Hepatocyte (in vitro differentiated cells): ENCODE results near the gene S1PR2. TPM values are rescaled to one million over a fixed set of nuclear protein-coding genes. Genes with fewer than 3 reads are reported as not detected.

Experiments
- DNase-seq: peaks from one replicate; pipeline ENCODE4 v3.0.0-alpha.2; 2016; ENCODE audit warnings: low spot score
- H2AFZ ChIP-seq: fragments of 200-600 bp; sonication (generic); 2 replicates; pipeline ENCODE4 v1.6.0; 2016; ENCODE audit warnings: antibody characterized with exemption, mild to moderate bottlenecking
- H3K27ac ChIP-seq: fragments of 200-600 bp; sonication (generic); 2 replicates; pipeline ENCODE4 v1.5.1; 2016; ENCODE audit warnings: mild to moderate bottlenecking
- H3K27me3 ChIP-seq: fragments of 200-600 bp; sonication (generic); 2 replicates; pipeline ENCODE4 v1.6.1; 2016
- H3K36me3 ChIP-seq: fragments of 200-600 bp; sonication (generic); replicated peaks from 2 replicates; pipeline ENCODE4 v1.5.1; 2016; ENCODE audit warnings: low read depth; ENCODE audit not compliant: insufficient read depth
- H3K4me1 ChIP-seq: fragments of 200-600 bp; sonication (generic); 2 replicates; pipeline ENCODE4 v1.5.1; 2016; ENCODE audit warnings: mild to moderate bottlenecking, moderate library complexity; ENCODE audit not compliant: insufficient read depth
- H3K4me2 ChIP-seq: fragments of 200-600 bp; sonication (generic); 2 replicates; pipeline ENCODE4 v1.6.0; 2016
- H3K4me3 ChIP-seq: fragments of 200-600 bp; sonication (generic); 2 replicates; pipeline ENCODE4 v1.5.1; 2016; ENCODE audit warnings: mild to moderate bottlenecking
- H3K79me2 ChIP-seq: fragments of 200-600 bp; sonication (generic); 2 replicates; pipeline ENCODE4 v1.6.0; 2017; ENCODE audit warnings: mild to moderate bottlenecking
- H3K9me2 ChIP-seq: fragments of 200-600 bp; sonication (generic); replicated peaks from 2 replicates; pipeline ENCODE4 v1.6.0; 2017; ENCODE audit warnings: mild to moderate bottlenecking; ENCODE audit not compliant: insufficient read depth
- H3K9me3 ChIP-seq: fragments of 200-600 bp; sonication (generic); 2 replicates; pipeline ENCODE4 v1.5.1; 2016; ENCODE audit warnings: low read depth, mild to moderate bottlenecking
- H4K20me1 ChIP-seq: fragments of 200-600 bp; sonication (generic); 2 replicates; pipeline ENCODE4 v1.6.0; 2016; ENCODE audit warnings: mild to moderate bottlenecking; ENCODE audit not compliant: insufficient read depth, poor library complexity, severe bottlenecking
- EZH2 ChIP-seq: fragments of 200-600 bp; sonication (generic); IDR thresholded peaks from 2 replicates; pipeline ENCODE4 v1.6.1; 2016; ENCODE audit warnings: antibody characterized with exemption, mild to moderate bottlenecking, borderline replicate concordance
- EZH2phosphoT487 ChIP-seq: fragments of 200-600 bp; sonication (generic); IDR thresholded peaks from one replicate; pipeline ENCODE4 v1.6.1; 2018; ENCODE audit warnings: antibody characterized with exemption, mild to moderate bottlenecking, low read depth, moderate library complexity; ENCODE audit not compliant: unreplicated experiment, severe bottlenecking
- WGBS: methylation state at CpG from one replicate; pipeline ENCODE4 v1.1.6; 2016; ENCODE audit warnings: low lambda C conversion rate; ENCODE audit errors: missing lambda C conversion rate; 5-methylcytosine and 5-hydroxymethylcytosine counted together
- polyA plus RNA-seq: library from polyadenylated mRNA; unstranded; fragments of >200 nt; fragmentation: Nextera tagmentation; extraction: Ambion mirVana; gene quantifications from 2 replicates; pipeline ENCODE4 v1.2.1, GENCODE V29; 2016
- total RNA-seq: library from RNA; depleted of rRNA; stranded (reverse); fragments of >200 nt; gene quantifications from 2 replicates; pipeline ENCODE4 v1.2.3, GENCODE V29; 2014
- TF ChIP-seq, protein P1 (sequence below): fragments of 200-600 bp; sonication (generic); IDR thresholded peaks from 2 replicates; pipeline ENCODE4 v1.5.1; 2016; ENCODE audit warnings: antibody characterized with exemption, mild to moderate bottlenecking; ENCODE audit not compliant: poor library complexity

The S1PR2 gene
- total and polyA plus RNA-seq, 2 experiments from 2014 or later: 8.6 to 16.1 TPM

DNA sequence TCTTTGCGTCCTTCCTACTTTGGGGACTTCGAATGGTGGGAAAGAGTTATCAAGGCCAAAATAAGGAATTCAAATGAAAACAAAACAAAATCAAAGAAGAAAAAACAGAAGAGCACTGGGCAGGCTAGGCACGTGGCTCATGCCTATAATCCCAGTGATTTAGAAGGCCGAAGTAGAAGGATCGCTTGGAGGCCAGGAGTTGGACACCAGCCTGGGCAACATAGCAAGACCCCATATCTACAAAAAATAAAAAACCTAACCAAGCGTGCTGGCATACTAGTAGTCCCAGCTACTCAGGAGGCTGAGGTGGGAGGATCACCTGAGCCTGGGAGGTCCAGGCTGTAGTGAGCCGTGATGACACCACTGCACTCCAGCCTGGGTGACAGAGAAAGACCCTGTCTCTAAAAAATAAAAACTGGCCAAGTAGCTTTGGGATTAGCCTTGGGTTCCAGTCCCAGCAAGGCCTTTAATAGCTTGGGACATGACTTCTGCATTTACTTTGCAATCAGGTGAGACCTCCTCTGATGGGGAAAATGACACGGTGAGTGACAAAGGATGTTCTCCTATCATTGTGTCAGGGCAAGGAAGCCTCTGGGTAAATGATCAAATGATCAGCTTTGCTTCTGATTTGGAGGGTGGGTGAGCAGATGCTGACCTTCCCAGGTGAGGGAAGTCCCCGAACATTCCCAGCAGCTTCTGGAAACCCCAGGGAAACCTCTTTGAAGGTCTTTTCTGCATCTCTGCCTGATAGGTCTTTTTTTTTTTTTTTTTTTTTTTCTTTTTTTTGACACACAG, 46.9 kb upstream of the S1PR2 start:
- H3K9me3 ChIP-seq: no peaks in the 10 kb centered on the region
- WGBS: 90% methylated on average over 9 of the region's 9 CpGs

DNA sequence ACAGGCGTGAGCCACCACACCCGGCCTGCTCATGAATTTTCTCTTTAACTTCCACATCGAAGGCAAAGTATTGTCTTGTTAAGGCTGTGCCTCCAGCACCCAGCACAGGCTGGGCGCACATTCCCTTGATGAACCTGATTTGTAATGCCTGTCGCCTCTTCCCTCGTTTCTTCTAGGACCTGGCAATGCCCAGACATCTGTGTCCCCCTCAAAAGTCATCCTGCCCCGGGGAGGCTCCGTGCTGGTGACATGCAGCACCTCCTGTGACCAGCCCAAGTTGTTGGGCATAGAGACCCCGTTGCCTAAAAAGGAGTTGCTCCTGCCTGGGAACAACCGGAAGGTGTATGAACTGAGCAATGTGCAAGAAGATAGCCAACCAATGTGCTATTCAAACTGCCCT, 43.5 kb upstream of the S1PR2 start:
- TF ChIP-seq, protein P1, sequence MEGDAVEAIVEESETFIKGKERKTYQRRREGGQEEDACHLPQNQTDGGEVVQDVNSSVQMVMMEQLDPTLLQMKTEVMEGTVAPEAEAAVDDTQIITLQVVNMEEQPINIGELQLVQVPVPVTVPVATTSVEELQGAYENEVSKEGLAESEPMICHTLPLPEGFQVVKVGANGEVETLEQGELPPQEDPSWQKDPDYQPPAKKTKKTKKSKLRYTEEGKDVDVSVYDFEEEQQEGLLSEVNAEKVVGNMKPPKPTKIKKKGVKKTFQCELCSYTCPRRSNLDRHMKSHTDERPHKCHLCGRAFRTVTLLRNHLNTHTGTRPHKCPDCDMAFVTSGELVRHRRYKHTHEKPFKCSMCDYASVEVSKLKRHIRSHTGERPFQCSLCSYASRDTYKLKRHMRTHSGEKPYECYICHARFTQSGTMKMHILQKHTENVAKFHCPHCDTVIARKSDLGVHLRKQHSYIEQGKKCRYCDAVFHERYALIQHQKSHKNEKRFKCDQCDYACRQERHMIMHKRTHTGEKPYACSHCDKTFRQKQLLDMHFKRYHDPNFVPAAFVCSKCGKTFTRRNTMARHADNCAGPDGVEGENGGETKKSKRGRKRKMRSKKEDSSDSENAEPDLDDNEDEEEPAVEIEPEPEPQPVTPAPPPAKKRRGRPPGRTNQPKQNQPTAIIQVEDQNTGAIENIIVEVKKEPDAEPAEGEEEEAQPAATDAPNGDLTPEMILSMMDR: no peak
- TF ChIP-seq EZH2 (no peak), EZH2phosphoT487 (no peak)
- WGBS: 88% methylated on average over 10 of the region's 10 CpGs
- Histone ChIP-seq H4K20me1 (no peaks in the 10 kb centered on the region), H3K9me3 (no peaks in the 10 kb centered on the region), H3K27ac (no peak overlapping the region), H2AFZ (no peak overlapping the region), H3K4me1 (peaks cover 11% of the 10 kb centered on the region), H3K9me2 (no peaks in the 10 kb centered on the region), H3K36me3 (no peaks in the 10 kb centered on the region), H3K27me3 (peaks cover 22% of the 10 kb centered on the region), H3K79me2 (no peaks in the 10 kb centered on the region), H3K4me3 (no peak overlapping the region), H3K4me2 (no peak overlapping the region)
- DNase-seq: no peak

More for the DNA sequence above, 46.9 kb upstream of the S1PR2 start:
- Histone ChIP-seq H3K79me2 (no peaks in the 10 kb centered on the region), H3K27me3 (no peaks in the 10 kb centered on the region), H3K27ac (no peak overlapping the region), H3K4me1 (no peaks in the 10 kb centered on the region), H3K4me2 (no peak overlapping the region), H3K4me3 (no peak overlapping the region), H3K36me3 (no peaks in the 10 kb centered on the region), H4K20me1 (no peaks in the 10 kb centered on the region), H3K9me2 (no peaks in the 10 kb centered on the region), H2AFZ (no peak overlapping the region)
- DNase-seq: no peak
- TF ChIP-seq EZH2: no peak
- TF ChIP-seq, protein P1: no peak
- no peak for TF ChIP-seq EZH2phosphoT487

DNA sequence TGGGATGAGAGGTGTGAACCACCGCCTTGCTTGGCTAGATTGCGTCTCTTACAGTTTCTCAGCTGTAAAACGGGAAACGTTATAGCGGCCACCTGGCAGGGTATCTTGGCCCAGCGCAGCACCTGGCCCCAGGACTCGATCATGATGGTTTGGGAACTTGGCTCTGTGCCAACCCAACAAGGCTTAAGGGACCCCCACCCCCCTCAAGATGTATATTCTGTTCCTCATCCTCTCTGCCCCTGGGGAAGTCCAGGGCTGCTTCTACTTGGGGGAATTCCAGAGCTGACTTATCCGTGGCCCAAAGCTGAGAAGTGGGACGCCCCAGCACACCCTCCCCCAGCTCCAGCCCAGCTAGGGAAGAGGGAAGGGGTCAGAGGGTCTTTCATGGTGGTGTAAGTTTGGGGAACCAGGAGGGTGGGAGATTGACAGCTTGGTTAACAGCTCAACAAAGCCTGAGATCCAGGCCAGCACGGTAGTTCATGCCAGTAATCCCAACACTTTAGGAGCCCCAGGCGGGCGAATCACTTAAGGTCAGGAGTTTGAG, 40.5 kb upstream of the S1PR2 start:
- Histone ChIP-seq H3K4me2 (peak overlapping the region; percentile 93), H2AFZ (no peak overlapping the region)
- no peak for DNase-seq

More for the DNA sequence above, 40.5 kb upstream of the S1PR2 start:
- 61% methylated on average over 12 of the region's 12 CpGs for WGBS
- no peaks in the 10 kb centered on the region for H3K36me3 ChIP-seq
- H3K27me3 ChIP-seq: peaks cover 22% of the 10 kb centered on the region
- no peaks in the 10 kb centered on the region for H4K20me1 ChIP-seq
- H3K79me2 ChIP-seq: no peaks in the 10 kb centered on the region
- no peak overlapping the region for H3K4me3 ChIP-seq
- TF ChIP-seq EZH2phosphoT487 (no peak), EZH2 (no peak)
- TF ChIP-seq, protein P1: no peak
- H3K9me3 ChIP-seq: no peaks in the 10 kb centered on the region
- H3K4me1 ChIP-seq: peaks cover 11% of the 10 kb centered on the region
- no peaks in the 10 kb centered on the region for H3K9me2 ChIP-seq
- H3K27ac ChIP-seq: no peak overlapping the region
